OCI-M2 (cell line): ENCODE data around the gene ATP2A2.
"Not testable (repeated sequence)": the region's sequence is repeated elsewhere in the genome, so short reads cannot be mapped to it uniquely, and the experiment has no call there.

Experiments used
- DNase-seq: peaks from one replicate; lab custom pipeline; 2025; ENCODE audit not compliant: unreplicated experiment; lab: John Stamatoyannopoulos, UW

ATP2A2 gene

GRCh38 chr12:110365489-110366320 lies 84.7 kb downstream of the ATP2A2 start:
- DNase-seq: no peak

- DNase-seq: no peak
Measured at GRCh38 chr12:110366321-110367142, 85.5 kb downstream of the ATP2A2 start.

GRCh38 chr12:110367181-110367864 lies 86.3 kb downstream of the ATP2A2 start:
- DNase-seq: no peak

- no peak for DNase-seq
Measured at GRCh38 chr12:110369992-110370391, 88.9 kb downstream of the ATP2A2 start.

GRCh38 chr12:110370732-110371231 lies 89.7 kb downstream of the ATP2A2 start:
- DNase-seq: no peak

GRCh38 chr12:110371408-110372055 lies 90.5 kb downstream of the ATP2A2 start:
- no peak for DNase-seq

GRCh38 chr12:110372056-110372425 lies 91.0 kb downstream of the ATP2A2 start:
- no peak for DNase-seq

- DNase-seq: no peak
Measured at GRCh38 chr12:110373025-110373424, 92.0 kb downstream of the ATP2A2 start.

GRCh38 chr12:110373425-110373824 lies 92.4 kb downstream of the ATP2A2 start:
- DNase-seq: no peak

- no peak for DNase-seq
Measured at GRCh38 chr12:110373962-110374611, 93.0 kb downstream of the ATP2A2 start.

- not testable (repeated sequence) for DNase-seq
Measured at GRCh38 chr12:110378131-110378790, 97.2 kb downstream of the ATP2A2 start.

GRCh38 chr12:110379197-110379596 lies 98.2 kb downstream of the ATP2A2 start:
- DNase-seq: no peak

- DNase-seq: no peak
Measured at GRCh38 chr12:110379631-110380030, 98.6 kb downstream of the ATP2A2 start.

GRCh38 chr12:110382683-110383082 lies 101.6 kb downstream of the ATP2A2 start:
- DNase-seq: no peak
